GM18526 (cell line): ENCODE results near the gene SECISBP2L.

Source experiments
- POLR2A ChIP-seq: IDR thresholded peaks from 3 replicates; pipeline ENCODE4 v1.6.1; 2011; ENCODE audit not compliant: insufficient read length; ENCODE audit errors: extremely low read depth

The SECISBP2L gene

GRCh38 chr15:49037546-49037940, 8.7 kb downstream of the SECISBP2L start:
- no peak for TF ChIP-seq POLR2A

DNA sequence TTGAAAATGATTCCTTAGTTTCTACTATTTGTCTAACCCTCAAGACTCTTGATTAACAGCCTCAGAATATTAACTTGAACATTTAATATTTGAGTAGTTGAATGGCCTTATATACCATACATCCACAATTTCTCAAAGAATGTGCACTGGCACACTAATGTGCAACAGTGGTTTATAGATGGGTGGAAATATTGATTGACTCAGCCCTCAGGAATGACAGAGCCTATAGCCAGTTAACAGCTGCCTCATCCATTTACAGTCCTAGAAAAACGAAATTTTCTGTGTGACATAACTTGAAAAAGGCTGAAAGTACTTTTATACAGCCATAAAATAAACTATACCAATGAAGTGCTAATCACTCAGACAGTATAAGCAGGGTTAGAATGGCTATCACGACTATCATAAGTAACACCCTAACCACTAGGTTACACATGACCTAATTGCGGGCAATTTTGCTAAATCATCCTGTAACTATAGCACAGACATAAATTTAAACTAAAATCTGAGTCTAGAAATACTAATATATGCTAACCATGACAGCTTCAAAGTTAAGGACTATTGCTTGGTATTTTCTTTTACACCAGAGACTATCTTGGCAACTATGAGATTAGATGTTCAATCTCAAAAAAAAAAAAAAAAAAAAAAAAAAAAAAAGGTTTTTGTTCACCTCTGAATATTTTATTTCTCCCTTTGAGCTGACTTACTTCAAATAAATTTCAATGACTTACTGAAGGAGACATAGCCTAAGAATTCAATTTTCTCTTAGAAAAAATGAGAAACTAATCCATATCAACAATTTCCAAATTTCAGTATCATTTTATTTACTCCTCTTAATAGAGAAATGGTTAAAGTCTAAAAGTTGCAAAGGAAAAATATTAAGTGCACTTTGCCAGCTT, 9.3 kb downstream of the SECISBP2L start:
- TF ChIP-seq POLR2A, result no peak

GRCh38 chr15:49035825-49036224, 10.4 kb downstream of the SECISBP2L start:
- TF ChIP-seq POLR2A, result no peak

DNA sequence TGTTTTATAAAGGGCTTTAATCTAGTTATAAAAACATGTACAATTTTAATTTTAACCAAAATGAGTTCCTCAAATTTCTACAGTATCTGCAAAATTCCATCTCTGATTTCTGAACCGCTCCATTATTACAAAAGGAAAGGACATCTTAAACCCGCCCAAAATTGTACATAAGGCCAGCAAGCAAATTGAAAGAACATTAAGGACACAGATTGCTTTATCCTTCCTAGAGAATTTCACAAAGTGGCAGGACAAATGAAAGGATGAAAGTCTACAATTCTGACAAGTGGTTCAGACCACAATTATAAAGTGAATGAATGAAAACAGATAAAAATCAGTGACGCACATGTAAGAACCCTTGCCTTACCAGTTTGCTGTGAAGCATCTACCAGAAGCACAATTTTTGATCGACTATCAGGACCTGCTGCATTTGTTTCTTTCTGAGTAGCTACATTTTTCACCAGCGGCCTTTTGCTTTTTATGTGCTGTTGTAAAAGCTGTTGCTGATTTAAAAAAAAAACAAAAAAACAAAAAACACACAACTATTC, 13.6 kb downstream of the SECISBP2L start:
- no peak for TF ChIP-seq POLR2A

DNA sequence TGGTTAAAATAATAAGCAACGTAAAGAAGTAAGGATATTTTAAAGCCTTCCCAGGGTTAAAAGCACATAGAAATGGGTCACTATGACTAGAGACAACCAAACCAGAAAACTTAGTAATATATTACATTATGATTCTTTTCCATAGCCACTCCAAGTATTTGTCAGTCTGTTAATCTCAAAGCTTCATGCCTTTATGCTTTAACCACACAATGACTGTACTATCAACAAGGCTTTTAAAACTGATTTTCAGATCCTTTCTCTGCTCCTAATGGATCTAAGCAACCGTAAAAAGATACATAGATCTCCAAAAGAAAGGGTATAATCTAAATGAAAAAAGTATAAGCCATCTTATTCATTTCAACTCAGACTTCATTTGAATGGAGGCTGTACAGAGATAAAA, 14.4 kb downstream of the SECISBP2L start:
- TF ChIP-seq POLR2A, result no peak

DNA sequence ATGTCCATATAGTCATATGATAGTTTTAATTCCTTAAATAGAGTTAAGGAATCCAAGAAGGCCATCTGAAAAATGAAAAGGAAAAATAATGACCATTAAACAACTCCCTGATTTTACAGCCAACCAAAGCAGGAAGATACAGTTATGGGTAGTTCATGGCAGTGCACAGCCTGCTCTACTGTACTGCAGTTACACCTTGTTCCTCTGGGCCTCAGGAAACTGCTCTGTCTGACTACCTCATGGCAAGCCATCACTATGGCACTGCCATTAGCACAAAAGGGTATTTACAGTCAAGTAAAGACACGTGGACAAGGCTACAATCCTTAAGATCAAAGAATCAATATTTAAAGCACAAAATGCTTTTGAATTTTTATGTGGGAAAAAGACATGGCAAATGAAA, 19.5 kb downstream of the SECISBP2L start:
- TF ChIP-seq POLR2A, result no peak

DNA sequence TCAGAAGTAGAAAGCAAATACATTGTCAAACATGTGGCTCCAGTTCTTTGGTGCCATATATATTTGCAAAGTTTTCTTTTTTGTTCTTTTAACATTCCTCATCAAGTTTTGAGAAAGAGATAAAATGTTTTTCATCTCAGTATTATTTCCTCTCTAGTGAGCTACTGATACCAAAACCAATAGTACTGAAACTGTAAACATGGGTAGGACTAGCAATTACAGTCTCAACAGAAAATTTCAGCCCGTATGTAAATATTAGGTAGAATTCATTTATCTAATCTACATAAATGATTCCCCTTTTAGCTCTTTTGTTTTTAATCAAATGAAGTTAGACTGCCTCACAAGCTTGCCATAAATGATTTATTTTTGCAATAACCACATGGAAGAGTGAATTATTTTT, 21.4 kb downstream of the SECISBP2L start:
- TF ChIP-seq POLR2A, result no peak

GRCh38 chr15:49023354-49023753, 22.9 kb downstream of the SECISBP2L start:
- no peak for TF ChIP-seq POLR2A

DNA sequence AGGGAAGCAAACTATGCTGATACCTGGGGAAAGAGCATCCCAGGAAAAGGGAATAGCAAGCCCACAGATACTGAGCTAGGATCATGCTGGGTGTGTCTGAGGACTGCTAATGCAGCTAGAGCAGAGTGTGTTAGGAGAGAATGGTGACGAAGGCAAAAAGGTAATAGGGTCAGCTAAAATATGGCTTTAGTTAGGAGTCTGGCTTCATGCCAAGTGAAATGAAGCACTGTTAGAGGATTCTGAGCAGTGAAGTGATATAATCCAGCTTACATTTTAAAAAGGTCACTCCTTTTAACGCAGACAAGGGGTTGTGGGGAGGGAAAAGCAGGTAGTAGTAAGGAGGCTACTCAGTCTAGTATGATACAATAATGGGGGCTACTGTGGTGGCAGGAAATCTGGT, 30.4 kb downstream of the SECISBP2L start:
- TF ChIP-seq POLR2A, result no peak

- TF ChIP-seq POLR2A, result no peak
These were observed 46.9 kb downstream of the SECISBP2L start for GRCh38 chr15:48999314-48999713.

DNA sequence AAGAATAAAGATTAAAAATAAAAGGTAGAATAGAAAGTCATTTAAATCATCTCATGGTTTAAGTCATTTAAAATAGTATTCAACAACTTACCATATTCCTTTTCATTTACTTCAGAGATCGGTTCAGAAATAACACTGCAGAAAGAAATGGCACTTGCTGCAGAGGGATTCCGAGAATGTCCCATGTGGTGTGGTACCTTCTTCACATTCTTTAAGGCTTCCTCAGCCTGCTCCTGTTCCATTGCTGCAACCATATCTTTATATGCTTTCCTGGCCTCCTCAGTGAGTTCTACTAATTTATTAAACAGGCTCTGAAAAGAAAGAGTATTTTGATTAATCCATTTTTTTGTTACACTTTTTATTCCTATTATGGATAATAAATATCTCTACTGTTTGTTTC, 50.0 kb downstream of the SECISBP2L start:
- TF ChIP-seq POLR2A, result no peak

DNA sequence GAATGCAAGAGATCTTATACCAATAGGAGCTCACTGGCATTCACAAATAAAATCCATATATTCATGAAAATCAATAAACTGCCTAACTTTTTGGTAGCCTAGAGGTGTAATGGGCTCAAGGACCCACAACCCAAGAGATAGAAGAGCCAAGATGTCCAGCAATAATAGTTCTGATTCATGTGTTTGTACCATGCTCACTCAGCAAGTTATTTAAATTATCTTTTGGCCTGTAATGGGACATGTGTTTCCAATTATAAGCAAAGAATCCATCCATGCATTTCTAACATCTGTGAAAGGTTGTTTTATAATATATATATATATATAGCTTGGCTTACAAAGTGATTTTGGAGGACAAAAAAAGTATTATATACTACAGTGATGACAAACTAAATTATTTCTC, 52.9 kb downstream of the SECISBP2L start:
- no peak for TF ChIP-seq POLR2A

- no peak for TF ChIP-seq POLR2A
These were observed 53.7 kb downstream of the SECISBP2L start for GRCh38 chr15:48992545-48992944.

GRCh38 chr15:48992096-48992495, 54.1 kb downstream of the SECISBP2L start:
- TF ChIP-seq POLR2A, result no peak

DNA sequence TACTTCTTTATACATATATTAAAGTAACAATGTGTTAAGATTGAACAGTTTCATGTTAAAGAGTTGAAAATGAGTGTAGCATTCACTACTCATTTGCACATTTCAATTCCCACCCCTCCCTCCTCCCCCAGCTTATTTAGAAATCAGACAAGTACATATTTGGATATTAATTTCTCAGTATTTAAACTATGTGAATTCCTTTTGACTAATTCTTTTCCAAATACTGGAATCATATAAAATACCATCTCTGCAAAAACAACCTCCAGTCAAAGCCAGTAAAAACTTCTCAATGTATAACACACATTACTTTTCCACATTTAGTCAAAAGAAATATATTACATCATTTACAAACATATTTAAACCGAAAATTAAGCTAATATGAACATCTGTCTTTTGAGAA, 57.1 kb downstream of the SECISBP2L start:
- TF ChIP-seq POLR2A, result no peak

DNA sequence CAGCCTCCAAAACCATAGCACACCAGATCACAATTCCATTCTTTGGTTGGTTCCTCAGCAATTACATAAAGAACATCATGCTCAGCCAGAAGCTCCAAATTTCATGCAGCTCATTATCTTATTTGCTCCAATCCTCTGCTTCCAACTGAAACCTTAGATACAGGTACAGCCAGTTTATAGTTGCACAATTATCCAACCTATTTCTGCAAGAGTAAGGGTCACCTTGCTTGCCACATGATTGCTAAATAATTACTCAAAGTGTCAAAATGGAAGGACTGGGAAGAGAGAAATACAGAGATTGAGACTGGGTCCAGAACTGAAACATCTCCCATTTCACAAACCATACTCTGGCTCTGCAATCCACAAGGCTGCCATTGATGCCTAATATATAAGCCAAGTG, 59.1 kb downstream of the SECISBP2L start:
- TF ChIP-seq POLR2A, result no peak

GRCh38 chr15:48986240-48986639, 60.0 kb downstream of the SECISBP2L start:
- no peak for TF ChIP-seq POLR2A
